ENCODE data around the gene HECTD2.
"Not testable (repeated sequence)": the region's sequence is repeated elsewhere in the genome, so short reads cannot be mapped to it uniquely, and the experiment has no call there.

Gene HECTD2

DNA sequence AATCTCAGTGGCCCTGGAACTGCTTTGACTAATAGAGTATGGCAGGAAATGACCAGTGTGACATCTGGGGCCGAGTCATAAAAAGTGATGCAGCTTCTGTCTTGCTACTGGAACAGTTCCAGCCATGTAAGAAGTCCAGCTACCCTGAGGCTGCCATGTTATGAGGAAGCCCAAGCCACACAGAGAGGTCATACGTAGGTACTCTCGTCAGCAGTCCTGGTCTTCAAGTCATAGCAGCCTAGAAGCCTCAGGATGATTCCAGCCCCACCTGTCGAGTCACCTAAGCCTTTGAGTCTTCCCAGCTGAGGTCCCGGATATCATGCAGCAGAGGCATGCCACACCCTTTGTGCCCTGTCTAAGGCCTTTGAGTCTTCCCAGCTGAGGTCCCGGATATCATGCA lies 130.6 kb downstream of the HECTD2 start:
- DNase-seq, result peak; percentile 5

DNA sequence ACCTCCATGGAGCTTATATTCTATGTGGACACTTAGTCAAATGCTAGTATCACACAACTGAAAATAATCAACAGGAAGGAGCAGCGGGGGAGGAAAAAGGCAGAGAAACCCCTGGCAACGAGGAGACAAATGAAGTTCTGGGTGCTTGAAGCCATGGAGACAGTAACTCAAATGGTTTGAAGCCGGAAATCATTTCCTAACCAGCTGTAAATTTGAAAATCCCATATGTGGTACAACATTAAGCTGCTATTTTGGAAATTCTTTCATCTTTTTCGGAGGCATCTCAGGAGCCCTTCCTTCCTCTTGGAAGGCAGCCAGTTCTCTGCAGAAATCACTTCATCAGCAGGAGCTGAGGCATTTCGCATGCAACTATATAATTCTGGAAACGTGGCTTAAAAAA lies 131.3 kb downstream of the HECTD2 start:
- DNase-seq, result peak; percentile 4

DNA sequence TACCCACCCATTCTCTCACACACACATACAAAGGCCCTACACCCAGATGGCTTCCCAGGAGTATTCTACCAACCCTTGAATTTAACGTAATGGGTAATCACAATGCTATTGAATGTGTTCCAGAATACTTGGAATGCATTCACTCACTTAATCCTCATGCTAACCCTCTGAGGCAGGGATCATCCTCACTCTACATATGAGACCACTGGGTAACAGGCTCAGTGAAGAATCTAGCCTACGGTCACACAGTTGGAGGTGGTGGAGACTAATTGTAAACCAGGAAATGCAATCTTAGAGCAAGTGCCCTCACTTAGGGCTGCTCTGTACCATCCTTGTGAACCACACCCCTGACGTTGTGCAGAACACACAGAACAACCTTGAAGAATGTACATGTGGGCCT lies 135.2 kb downstream of the HECTD2 start:
- DNase-seq, result no peak

DNA sequence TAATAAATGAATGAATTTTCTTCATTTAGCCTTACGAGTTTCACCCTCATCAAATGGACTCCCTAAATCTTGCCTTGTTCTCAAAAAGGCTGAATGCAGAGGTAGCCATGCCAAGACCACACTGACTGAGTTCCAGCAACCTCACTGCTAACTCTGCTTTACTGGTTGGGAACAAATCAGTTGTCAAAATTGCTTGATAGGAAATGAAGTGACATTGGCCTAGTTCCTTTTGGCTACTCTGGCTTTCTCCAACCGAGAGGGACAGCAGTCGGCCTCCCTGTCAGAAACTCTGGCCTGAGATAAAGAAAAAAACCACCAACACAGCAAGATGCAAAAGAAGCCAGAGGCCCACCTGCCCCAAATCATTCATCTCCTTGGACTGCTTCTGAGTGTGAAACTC lies 135.7 kb downstream of the HECTD2 start:
- no peak for DNase-seq

DNA sequence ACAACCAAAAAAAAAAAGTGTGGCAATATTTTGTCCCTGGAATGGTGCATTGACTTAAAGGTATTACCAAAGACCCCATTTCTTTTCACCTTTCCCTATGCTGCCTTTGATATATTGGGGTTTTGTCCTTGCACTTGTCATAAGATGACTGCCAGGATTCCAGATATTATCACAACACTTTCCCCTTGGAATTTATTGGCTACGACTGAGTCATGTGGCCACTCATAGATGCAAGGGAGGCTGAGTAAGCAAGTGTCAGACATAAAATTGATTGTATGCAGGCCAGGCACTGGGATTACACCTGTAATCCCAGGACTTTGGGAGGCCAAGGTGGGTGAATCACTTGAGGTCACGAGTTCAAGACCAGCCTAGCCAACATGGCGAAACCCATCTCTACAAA lies 139.1 kb downstream of the HECTD2 start:
- DNase-seq, result no peak

DNA sequence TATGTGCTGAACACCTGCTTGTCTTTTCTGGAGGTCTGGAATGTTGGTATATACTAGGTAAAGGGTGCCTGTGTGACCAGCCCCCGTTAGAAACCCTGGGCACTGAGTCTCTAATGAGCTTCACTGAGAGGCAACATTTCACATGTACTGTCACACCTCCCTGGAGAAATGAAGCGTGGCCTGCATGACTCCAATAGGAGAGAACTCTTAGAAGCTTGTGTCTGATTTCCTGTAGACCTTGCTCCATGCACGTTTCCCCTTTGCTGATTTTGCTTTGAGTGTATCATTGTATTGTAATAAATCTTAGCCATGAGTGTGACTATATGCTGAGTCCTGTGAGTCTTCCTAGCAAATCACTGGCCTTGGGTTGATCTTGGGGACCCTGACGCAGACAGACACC lies 139.9 kb downstream of the HECTD2 start:
- DNase-seq, result no peak

DNA sequence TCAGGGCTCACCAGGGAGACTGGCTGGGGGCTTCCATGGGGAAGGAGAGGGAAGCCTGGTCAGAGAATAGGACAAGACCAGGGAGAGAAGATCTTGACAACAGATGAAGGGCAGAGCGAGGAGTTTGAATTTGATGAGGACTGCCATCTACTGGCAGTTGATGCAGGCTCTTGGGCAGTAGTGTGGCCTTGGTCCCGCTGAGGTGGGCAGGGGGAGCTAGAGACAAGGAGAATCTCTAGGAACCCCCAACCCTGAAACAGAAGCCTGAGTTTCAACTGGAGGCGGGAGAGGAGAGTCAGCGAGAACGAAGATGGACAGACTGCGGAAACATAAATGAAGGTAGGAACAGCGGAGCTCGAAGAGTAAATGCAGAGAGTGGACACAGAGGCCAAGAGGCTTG lies 141.7 kb downstream of the HECTD2 start:
- peak; percentile 75 for DNase-seq

DNA sequence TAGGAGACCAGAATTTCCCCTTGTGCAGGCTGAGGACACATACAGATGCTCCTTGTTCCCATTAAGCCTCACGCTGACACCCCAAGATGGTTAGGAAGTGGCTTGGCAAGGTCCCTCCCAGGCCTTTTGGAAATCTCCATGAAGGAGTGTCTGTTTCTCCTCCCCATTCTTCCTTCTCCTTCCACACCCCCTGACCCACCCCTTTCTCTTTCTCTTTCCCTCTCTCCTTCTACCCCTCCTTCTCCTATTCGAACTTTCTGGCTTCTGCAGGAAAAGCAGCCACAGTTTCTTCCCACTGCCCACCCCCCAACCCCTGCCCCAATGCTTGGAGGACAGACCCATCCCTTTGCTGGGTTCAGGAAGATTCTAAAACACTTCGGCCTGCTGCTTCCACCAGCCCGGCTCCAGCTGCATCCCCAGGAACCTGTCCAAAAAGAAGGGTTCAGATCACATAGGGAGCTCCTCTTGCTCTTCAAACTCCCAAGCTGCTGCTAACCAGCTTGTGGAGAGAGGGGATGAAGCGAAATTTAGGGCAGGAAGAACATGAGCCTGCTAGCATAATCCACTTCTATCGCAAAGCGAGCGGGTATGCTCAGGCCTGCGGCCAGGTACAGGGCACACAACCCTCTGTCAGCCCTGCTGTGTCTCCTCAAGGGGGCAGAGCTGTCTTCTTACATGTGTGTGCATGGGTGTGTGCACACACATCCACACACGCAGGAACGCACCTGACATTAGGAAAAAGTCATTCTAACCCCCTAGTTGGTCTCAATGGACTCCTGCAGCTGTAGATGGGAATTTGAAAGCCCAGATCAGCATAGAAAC lies 142.3 kb downstream of the HECTD2 start:
- peak; percentile 41 for DNase-seq

DNA sequence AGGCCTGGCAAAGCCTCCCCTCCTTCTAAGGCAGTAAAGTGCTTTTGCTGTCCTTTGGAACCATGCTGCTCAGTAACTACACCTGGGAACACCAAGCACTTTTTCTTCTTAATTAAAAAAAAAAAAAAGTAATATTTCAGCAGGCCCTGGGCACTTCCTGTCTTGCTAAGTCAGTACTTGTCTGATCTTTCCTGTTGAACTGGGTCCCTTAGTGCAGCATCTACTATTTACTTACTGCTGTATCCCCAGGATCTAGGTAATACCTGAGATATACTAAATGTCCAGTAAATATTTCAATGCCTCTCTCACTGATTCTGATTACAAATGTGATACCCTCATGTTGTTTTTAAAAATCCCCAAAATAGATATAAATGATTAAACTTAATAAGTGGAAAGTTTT lies 145.3 kb downstream of the HECTD2 start:
- DNase-seq, result no peak

DNA sequence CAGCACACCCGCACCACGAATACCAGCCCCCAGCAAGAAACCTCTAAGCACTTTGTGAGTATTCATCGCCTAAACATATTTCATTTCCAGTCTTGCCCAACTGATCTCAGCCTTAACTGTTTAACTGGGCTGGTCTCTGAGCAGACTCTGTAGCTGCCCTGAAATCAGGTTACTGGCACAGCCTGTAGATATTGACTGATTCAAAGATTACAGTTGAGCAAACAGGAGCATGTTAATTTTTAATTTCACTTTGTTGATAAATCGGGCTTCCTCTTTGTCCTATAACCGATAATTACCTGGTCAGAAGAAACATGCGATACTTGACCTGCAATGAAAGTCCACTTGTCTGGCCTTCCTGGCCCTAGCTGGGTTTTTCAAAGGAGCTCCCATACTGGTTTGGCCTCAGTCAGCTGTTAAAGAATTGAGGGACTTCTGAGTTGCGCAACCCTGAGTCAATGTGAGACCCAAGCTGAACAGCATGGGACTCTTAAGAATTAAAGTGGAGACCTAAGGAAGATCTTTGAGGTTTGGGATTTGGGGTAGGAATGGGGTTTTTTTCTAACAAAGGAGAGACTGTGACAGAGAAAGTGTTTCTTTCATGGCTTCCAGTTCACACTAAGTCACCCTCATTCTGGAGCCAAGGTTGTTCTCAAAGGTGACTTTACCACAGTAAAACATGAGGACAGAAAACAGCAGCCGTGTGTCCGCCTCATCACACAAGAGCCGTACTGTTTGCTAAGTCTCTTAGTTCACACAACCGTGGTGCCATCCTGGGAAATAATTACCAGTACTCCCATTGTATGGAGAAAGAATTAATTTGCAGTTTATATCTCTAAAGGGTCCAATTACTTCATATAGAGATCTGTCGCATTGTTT lies 146.8 kb downstream of the HECTD2 start:
- DNase-seq, result peak; percentile 69

DNA sequence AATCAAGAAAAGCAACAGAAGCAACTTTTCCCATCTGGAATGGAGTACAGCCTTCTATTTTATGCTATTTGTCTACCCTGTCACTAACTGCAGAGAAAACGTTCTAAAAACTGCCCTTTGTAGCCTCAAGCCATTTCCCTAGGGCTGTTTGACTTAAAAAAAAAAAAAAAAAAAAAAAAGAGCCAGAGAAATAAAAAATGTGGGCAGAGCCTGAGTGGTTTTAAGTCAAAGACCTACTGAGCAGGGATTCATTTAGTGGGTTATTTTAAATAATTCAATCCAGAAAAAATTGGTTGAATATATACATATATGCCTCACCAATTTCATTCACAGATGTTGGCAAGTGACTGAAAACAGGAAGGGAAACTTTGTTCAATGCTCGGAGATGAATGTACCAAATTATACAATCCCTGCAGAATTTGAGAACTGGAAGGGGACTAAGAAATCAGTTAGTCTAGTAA lies 147.5 kb downstream of the HECTD2 start:
- peak; percentile 51 for DNase-seq

DNA sequence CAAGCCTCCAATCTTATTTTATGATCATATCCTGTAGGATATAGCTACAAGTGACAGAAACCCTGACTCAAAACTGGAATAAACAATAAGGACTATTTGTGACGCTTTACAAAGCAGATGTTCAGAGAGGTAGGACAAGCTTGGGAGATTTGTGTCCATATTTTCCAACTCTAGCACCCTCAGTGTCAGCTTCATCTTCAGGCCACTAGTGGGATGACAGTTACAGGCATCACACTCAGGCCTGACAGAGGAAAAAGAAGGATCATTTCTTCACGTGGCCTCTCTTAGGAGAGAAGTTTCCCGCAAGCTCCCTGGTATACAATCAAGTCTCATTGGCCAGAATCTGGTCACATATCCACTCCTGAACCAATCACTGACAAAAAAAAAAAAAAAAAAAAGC lies 148.3 kb downstream of the HECTD2 start:
- DNase-seq, result no peak

DNA sequence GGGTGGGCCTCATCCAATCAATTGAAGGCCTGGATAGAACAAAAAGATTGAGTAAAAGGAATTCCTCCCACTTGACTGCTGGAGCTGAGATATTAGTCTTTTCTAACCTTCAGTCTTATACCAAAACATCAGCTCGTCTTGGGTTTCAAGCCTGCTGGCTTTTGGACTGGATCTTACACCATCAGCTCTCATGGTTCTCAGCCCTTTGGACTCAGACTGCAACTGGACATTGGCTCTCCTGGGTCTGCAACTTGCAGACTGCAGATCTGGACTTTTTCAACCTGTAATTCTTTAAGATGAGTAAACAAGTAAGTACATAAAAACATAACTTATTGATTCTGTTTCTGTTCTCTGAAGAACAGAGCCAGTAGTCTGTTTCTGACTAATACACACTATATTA lies 149.0 kb downstream of the HECTD2 start:
- DNase-seq, result no peak

DNA sequence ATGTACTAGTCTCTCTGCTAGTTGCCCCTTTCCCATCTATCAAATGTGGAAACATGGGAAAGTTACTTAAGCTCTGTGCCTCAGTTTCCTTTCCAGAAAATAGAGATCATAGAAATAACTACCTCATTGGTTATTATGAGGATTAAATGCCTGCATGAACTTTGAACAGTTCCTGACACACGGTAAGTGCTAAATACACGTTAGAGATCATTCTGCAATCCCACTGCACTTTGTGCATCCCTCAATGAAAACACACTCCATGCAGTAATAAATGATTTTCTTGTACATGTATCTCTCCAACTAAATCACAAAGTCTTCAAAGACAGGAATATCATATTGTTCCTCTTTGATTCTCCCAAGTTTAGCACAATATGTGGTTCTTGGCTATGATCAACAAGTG lies 149.6 kb downstream of the HECTD2 start:
- DNase-seq, result no peak

DNA sequence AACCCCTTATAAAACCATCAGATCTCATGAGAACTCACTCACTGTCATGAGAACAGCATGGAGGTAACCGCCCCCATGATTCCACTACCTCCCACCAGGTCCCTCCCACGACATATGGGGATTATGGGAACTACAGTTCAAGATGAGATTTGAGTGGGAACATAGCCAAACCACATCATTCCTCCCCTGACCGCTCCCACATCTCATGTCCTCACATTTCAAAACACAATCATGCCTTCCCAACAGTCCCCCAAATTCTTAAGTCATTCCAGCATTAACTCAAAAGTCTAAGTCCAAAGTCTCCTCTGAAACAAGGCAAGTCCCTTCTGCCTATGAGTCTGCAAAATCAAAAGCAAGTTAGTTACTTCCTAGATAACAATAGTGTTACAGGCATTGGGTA lies 150.7 kb downstream of the HECTD2 start:
- not testable (repeated sequence) for DNase-seq

DNA sequence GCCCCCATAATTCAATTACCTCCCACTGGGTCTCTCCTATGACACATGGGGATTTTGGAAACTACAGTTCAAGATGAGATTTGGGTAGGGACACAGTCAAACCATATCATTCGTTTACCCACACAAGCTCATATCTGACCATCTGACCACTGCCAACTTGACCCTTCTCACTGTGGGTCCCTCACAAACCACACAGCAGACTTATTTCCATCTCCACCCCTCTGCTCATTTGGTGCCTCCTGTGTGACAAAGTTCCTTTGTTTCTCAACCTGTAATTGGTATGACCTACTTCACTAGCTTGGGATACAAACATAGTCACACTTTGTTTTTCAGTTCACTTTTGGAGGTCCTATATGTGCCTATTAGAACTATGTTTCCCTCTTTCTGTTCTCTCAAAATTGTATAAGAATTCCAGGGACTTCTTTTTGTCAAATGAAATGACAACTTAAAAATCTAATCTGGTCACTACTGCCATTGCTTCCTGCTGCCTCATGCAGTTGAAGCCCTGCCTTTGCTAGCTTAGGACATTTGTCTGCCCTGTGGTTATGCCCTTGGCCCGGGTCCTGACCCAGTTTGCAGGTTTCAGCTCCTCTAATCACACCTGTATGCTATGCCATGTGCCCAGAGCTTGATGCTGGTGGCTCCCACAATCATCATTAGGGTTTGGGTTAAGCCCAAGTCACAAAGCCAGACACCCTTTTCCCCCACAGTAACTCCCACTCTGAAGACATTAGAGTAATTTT lies 152.9 kb downstream of the HECTD2 start:
- DNase-seq, result no peak

DNA sequence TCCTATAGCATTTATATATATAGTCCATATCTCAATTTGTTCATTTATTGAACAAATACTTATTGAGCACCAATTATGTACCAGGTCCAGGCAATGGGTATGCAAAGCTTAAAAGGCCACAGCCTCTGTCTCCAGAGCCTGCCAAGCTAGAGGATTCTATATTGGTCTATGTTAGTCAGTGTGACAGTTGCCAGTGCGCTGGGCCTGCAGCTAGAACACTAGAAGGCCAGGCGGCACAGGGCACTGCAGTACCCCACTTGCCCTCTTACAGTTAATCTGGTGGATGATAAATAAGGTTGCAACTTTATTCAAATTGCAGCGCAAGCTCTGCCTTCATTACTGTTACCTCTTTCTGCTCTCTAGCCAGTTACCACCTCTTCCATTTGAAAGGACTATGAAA lies 153.9 kb downstream of the HECTD2 start:
- DNase-seq, result no peak

All from NCI-H69 (cell line).